Endothelial cell of umbilical vein (primary cell): ENCODE results near the gene ARRDC1. TPM values are rescaled to one million over a fixed set of nuclear protein-coding genes. Genes with fewer than 3 reads are reported as not detected.
"Not testable (repeated sequence)": the region's sequence is repeated elsewhere in the genome, so short reads cannot be mapped to it uniquely, and the experiment has no call there.

ENCODE experiments used
- BruUV-seq: library from RNA; stranded (reverse); fragments of 400-500 nt; replicated peaks from 2 replicates; lab custom pipeline; 2021; lab: Mats Ljungman, UMichigan
- CTCF ChIA-PET: fragments of 300-600, 350-600 bp; sonication (Branson Sonifier 250); formaldehyde crosslinking; loops from one replicate; lab custom pipeline; 2021; ENCODE audit warnings: antibody characterized with exemption, inconsistent platforms; lab: Charles Lee
- POLR2A ChIA-PET: fragments of 300-600, 350-600 bp; sonication (Branson Sonifier 250); formaldehyde crosslinking; loops from one replicate; lab custom pipeline; 2021; ENCODE audit warnings: antibody characterized with exemption, inconsistent platforms; lab: Charles Lee
- DNase-seq: peaks from one replicate; pipeline ENCODE4 v3.0.0-alpha.2; 2011; ENCODE audit warnings: low read depth, low spot score
- FAIRE-seq: peaks from 2 replicates; lab custom pipeline; 2011; peaks lifted over from hg19 to GRCh38; lab: Jason Lieb, UNC
- H2AFZ ChIP-seq: 2 replicates; pipeline ENCODE4 v1.6.0; 2012; ENCODE audit warnings: low read depth, low read length, control low read depth, inconsistent platforms
- H3K27ac ChIP-seq: 2 replicates; pipeline ENCODE4 v1.5.1; 2011; ENCODE audit warnings: low read depth, mild to moderate bottlenecking, control low read depth, low read length, moderate library complexity; ENCODE audit not compliant: insufficient read depth
- H3K27me3 ChIP-seq, 2 experiments: 2 replicates each; pipeline versions ENCODE4 v1.6.0 to v1.6.1; 2011; ENCODE audit warnings: low read length in 2 of 2, mixed read lengths in 1 of 2; ENCODE audit not compliant: control insufficient read depth in 2 of 2, insufficient read depth in 2 of 2
- H3K36me3 ChIP-seq, 2 experiments: 2 replicates in 1 of 2; 3 replicates in 1 of 2; pipeline ENCODE4 v1.5.1; 2011; ENCODE audit warnings: low read length in 2 of 2, mild to moderate bottlenecking in 1 of 2, moderate library complexity in 1 of 2; ENCODE audit not compliant: control insufficient read depth in 2 of 2, insufficient read depth in 2 of 2; ENCODE audit errors: extremely low read depth in 1 of 2
- H3K4me1 ChIP-seq: 3 replicates; pipeline ENCODE4 v1.5.1; 2011; ENCODE audit warnings: mild to moderate bottlenecking, low read length; ENCODE audit not compliant: control insufficient read depth, insufficient read depth; ENCODE audit errors: extremely low read depth
- H3K4me2 ChIP-seq: 2 replicates; pipeline ENCODE4 v1.6.1; 2011; ENCODE audit warnings: low read length, control low read depth, mixed read lengths; ENCODE audit not compliant: insufficient read depth
- H3K4me3 ChIP-seq, 3 experiments: fragments of 200-600 bp in 1 of 3; sonication (generic), shearing (Covaris generic) in 1 of 3; replicated peaks in 1 of 3; 2 replicates each; pipeline ENCODE4 v1.5.1; 2011 to 2016; ENCODE audit warnings: control low read depth in 3 of 3, low read length in 3 of 3, mild to moderate bottlenecking in 2 of 3, inconsistent platforms in 1 of 3, low read depth in 1 of 3, moderate library complexity in 1 of 3; ENCODE audit not compliant: insufficient read depth in 1 of 3
- H3K79me2 ChIP-seq: 2 replicates; pipeline ENCODE4 v1.6.0; 2012; ENCODE audit warnings: low read length, inconsistent platforms; ENCODE audit not compliant: control insufficient read depth, insufficient read depth
- H3K9ac ChIP-seq: replicated peaks from 2 replicates; pipeline ENCODE3; 2011; ENCODE audit warnings: low read length, control low read depth; ENCODE audit not compliant: insufficient read depth; ENCODE audit errors: extremely low read depth
- H3K9me1 ChIP-seq: replicated peaks from 3 replicates; pipeline ENCODE4 v1.6.0; 2011; ENCODE audit warnings: mild to moderate bottlenecking, low read length; ENCODE audit not compliant: control insufficient read depth, insufficient read depth; ENCODE audit errors: extremely low read depth
- H3K9me3 ChIP-seq: replicated peaks from 2 replicates; pipeline ENCODE4 v1.5.1; 2012; ENCODE audit warnings: low read length, inconsistent platforms; ENCODE audit not compliant: control insufficient read depth, insufficient read depth
- H4K20me1 ChIP-seq: replicated peaks from 2 replicates; pipeline ENCODE3; 2011; ENCODE audit warnings: mild to moderate bottlenecking, low read length; ENCODE audit not compliant: control insufficient read depth, insufficient read depth; ENCODE audit errors: extremely low read depth
- EZH2 ChIP-seq: IDR thresholded peaks from 2 replicates; pipeline ENCODE4 v1.6.1; 2012; ENCODE audit warnings: borderline replicate concordance, low read depth, mild to moderate bottlenecking, moderate library complexity, low read length, inconsistent platforms; ENCODE audit not compliant: severe bottlenecking
- FOS ChIP-seq: IDR thresholded peaks from 2 replicates; pipeline ENCODE4 v1.6.1; 2011; ENCODE audit warnings: mild to moderate bottlenecking, low read length, moderate library complexity, borderline replicate concordance; ENCODE audit not compliant: insufficient read depth
- GATA2 ChIP-seq: IDR thresholded peaks from 2 replicates; pipeline ENCODE4 v1.7.0; 2011; ENCODE audit warnings: low read depth, mild to moderate bottlenecking, moderate library complexity, mixed read lengths, low read length; ENCODE audit not compliant: insufficient read length, insufficient read depth
- JUN ChIP-seq: IDR thresholded peaks from 2 replicates; pipeline ENCODE4 v1.6.1; 2011; ENCODE audit warnings: borderline replicate concordance, low read depth; ENCODE audit not compliant: insufficient read length, insufficient read depth
- MYC ChIP-seq: IDR thresholded peaks from one replicate; pipeline ENCODE4 v1.6.1; 2011; ENCODE audit warnings: mild to moderate bottlenecking, low read depth, low read length
- POLR2A ChIP-seq: IDR thresholded peaks from 2 replicates; pipeline ENCODE4 v1.6.1; 2012; ENCODE audit warnings: low read depth, mild to moderate bottlenecking, control low read depth, low read length
- POLR2AphosphoS5 ChIP-seq: IDR thresholded peaks from 2 replicates; pipeline ENCODE4 v1.6.1; 2012; ENCODE audit warnings: low read depth, mild to moderate bottlenecking, control low read depth, low read length, moderate library complexity; ENCODE audit not compliant: insufficient read depth
- dilution Hi-C: fragments of 300-500 bp; cut with MboI; formaldehyde crosslinking; loops from one replicate; pipeline ENCODE4 v1.15.0; 2019; ENCODE audit warnings: low sequenced_read_pairs; ENCODE audit not compliant: extremely low pct_ligation_motif_present
- intact Hi-C: fragments of 100-400 bp; cut with micrococcal nuclease; formaldehyde crosslinking; loops from one replicate; pipeline ENCODE4 v1.10.0; 2022
- polyA plus RNA-seq, 4 experiments: library from polyadenylated mRNA; depleted of rRNA in 3 of 4; stranded (reverse) in 3 of 4; unstranded in 1 of 4; fragments of >200 nt; gene quantifications; 2 replicates each; pipeline versions ENCODE4 v1.2.1 to v1.2.3, GENCODE V29; 2011 to 2012; ENCODE audit warnings: missing spikeins in 1 of 4
- total RNA-seq: library from RNA; stranded (reverse); gene quantifications from 2 replicates; pipeline ENCODE4 v1.2.3, GENCODE V29; 2021
- TF ChIP-seq, protein P1 (sequence below): IDR thresholded peaks from 2 replicates; pipeline ENCODE4 v1.6.1; 2011; ENCODE audit not compliant: insufficient read depth, insufficient read length
- TF ChIP-seq, protein P2 (sequence below), 2 donors: IDR thresholded peaks; 1 replicate in 1 of 2; 2 replicates in 1 of 2; pipeline ENCODE4 v1.5.1; 2011; ENCODE audit warnings: low read length in 2 of 2, mild to moderate bottlenecking in 2 of 2, moderate library complexity in 2 of 2, control low read depth in 1 of 2, inconsistent platforms in 1 of 2, low read depth in 1 of 2; ENCODE audit not compliant: insufficient read depth in 1 of 2; ENCODE audit errors: extremely low read depth in 1 of 2

The ARRDC1 gene
- total and polyA plus RNA-seq, 2 donors (not counting 3 experiments of a cell fraction or from before 2014, with no cell fraction given): 22.5 to 51.0 TPM

DNA sequence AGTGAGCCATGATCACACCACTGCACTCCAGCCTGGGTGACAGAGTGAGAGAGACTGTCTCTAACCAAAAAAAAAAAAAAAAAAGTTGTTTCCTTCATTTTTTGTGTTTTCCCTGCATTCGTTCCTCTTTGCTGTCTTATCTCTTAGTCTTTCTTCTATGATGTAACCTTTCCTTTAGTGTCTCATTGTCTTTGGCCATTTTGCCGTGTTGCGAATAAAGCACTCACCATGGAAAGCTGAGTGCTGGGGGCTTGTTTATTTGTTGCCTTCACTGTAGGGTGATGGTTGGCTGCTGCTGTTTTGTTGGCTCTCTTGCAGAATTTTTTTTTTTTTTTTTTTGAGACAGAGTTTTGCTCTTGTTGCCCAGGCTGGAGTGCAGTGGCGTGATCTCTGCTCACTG, 21.0 kb downstream of the ARRDC1 start:
- FAIRE-seq (no peak), DNase-seq (no peak)
- Histone ChIP-seq H4K20me1 (peaks cover 2% of the 10 kb centered on the region), H3K79me2 (peaks cover 90% of the 10 kb centered on the region), H3K36me3 (no peaks in the 10 kb centered on the region), H3K9ac (no peak overlapping the region), H3K9me1 (no peaks in the 10 kb centered on the region), H3K4me1 (peaks cover 6% of the 10 kb centered on the region), H3K27me3 (no peaks in the 10 kb centered on the region), H3K9me3 (no peaks in the 10 kb centered on the region), H3K4me2 (no peak overlapping the region), H2AFZ (no peak overlapping the region), H3K4me3 (no peak overlapping the region), H3K27ac (no peak overlapping the region)
- dilution Hi-C loops: no loop called here
- POLR2A ChIA-PET: no interaction called here
- CTCF ChIA-PET: no interaction called here
- BruUV-seq: no TSS peak
- intact Hi-C loops: no loop called here
- TF ChIP-seq, protein P1, sequence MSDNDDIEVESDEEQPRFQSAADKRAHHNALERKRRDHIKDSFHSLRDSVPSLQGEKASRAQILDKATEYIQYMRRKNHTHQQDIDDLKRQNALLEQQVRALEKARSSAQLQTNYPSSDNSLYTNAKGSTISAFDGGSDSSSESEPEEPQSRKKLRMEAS: no peak
- TF ChIP-seq POLR2A (no peak), JUN (no peak), MYC (no peak), POLR2AphosphoS5 (no peak), FOS (no peak), GATA2 (no peak), EZH2 (no peak)
- TF ChIP-seq, protein P2, sequence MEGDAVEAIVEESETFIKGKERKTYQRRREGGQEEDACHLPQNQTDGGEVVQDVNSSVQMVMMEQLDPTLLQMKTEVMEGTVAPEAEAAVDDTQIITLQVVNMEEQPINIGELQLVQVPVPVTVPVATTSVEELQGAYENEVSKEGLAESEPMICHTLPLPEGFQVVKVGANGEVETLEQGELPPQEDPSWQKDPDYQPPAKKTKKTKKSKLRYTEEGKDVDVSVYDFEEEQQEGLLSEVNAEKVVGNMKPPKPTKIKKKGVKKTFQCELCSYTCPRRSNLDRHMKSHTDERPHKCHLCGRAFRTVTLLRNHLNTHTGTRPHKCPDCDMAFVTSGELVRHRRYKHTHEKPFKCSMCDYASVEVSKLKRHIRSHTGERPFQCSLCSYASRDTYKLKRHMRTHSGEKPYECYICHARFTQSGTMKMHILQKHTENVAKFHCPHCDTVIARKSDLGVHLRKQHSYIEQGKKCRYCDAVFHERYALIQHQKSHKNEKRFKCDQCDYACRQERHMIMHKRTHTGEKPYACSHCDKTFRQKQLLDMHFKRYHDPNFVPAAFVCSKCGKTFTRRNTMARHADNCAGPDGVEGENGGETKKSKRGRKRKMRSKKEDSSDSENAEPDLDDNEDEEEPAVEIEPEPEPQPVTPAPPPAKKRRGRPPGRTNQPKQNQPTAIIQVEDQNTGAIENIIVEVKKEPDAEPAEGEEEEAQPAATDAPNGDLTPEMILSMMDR (IDR thresholded peaks at IDR 0.05; ENCODE audit: extremely low read depth in 1 of 2, insufficient read depth in 1 of 2, low read depth in 1 of 2, low read length in 2 of 2): no peak

DNA sequence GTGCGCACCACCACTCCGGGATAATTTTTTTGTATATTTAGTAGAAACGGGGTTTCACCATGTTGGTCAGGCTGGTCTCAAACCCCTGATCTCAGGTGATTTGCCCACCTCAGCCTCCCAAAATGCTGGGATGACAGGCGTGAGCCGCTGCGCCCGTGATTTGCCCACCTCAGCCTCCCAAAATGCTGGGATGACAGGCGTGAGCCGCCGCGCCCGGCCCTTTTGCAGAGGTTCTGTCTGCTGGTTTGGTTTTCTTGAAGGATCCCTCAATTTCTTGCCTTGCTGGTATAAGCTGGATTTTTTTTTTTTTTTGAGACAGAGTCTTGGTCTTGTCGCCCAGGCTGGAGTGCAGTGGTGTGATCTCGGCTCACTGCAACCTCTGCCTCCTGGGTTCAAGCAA, 21.9 kb downstream of the ARRDC1 start:
- H2AFZ ChIP-seq, H3K9ac ChIP-seq, intact Hi-C loops, H3K36me3 ChIP-seq, dilution Hi-C loops, BruUV-seq, H4K20me1 ChIP-seq, H3K27me3 ChIP-seq, H3K9me3 ChIP-seq, H3K4me3 ChIP-seq, H3K4me2 ChIP-seq, FAIRE-seq, H3K9me1 ChIP-seq, H3K27ac ChIP-seq, DNase-seq, CTCF ChIA-PET, POLR2A ChIA-PET: not testable (repeated sequence)
- peaks cover 12% of the 10 kb centered on the region for H3K4me1 ChIP-seq
- peaks cover 91% of the 10 kb centered on the region for H3K79me2 ChIP-seq
